SK-N-MC (cell line): Measurements from ENCODE around the gene ACTN1.

Source experiments
- EZH2 ChIP-seq: fragments of 200-600 bp; sonication (generic); IDR thresholded peaks from one replicate; pipeline ENCODE4 v1.6.1; 2017; ENCODE audit warnings: antibody characterized with exemption
- POLR2AphosphoS5 ChIP-seq: IDR thresholded peaks from 2 replicates; pipeline ENCODE4 v1.6.1; 2012; ENCODE audit warnings: mild to moderate bottlenecking, low read depth, low read length, borderline replicate concordance

GRCh38 chr14:68924186-68925158 lies 54.6 kb downstream of the ACTN1 start:
- TF ChIP-seq EZH2 (no peak), POLR2AphosphoS5 (no peak)
